ENCODE measurements around the gene RNU2-63P. TPM values are rescaled to one million over a fixed set of nuclear protein-coding genes. Genes with fewer than 3 reads are reported as not detected.

Gene RNU2-63P
- total RNA-seq, 2 donors from 2014 or later = 12.2 to 19.8 TPM

DNA sequence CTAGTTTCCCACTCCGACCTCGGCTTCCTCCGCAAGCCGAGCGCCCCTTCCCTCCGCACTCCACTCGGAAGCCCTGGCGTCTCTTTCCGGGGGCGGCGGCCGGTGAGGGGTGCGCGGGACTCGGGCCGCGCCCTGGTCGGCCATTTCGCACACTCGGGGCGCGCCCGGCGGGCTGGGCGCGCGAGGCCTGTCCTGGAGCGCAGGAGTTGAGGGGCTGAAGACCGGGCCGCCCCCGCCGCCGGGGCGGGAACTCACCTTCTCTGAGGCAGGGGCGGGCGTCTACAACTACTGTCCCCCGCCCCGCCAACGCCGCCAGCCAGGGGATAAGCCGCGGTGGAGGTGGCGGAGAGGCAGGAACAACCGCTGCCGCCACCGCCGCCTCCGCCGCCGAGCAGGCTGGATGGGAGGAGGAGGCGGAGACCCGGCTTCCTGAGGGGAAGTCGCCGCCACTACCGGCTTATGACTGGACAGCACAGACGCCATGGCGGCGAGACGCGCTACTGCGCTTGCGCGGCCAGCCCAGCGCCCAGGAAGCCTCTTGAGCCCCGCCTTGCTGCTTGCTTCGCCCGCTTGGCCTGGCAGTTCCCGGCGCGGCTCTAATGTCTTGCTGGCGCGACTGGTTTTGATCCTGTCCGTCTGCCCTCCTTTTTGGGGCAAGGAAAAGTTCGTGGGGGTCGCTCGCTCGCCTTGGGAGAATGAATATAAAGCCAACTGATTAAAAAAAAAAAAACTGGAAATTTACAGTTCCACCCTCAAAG, 39.2 kb upstream of the RNU2-63P start, which contains the start of gene KRCC1:
TSS of gene KRCC1 (minus strand) at position 413 of the 758 bp plus-strand sequence. CDS start 27,220 bp downstream, outside the sequence.
- Mint-ChIP-seq H3K27ac (peak within 1 kb of the TSS; percentile 95), H3K27me3 (ENCODE audit: insufficient read depth) (peaks cover 2% of the 10 kb centered on the region), H3K9me3 (no peaks in the 10 kb centered on the region), H3K36me3 (ENCODE audit: low read depth) (peaks cover 3% of the 10 kb centered on the region), H3K4me3 (peak within 1 kb of the TSS; percentile 96), H3K4me1 (peaks cover 18% of the 10 kb centered on the region)
- 0% methylated on average over 28 to 77 of the region's 77 CpGs for WGBS, 2 experiments (ENCODE audit: insufficient coverage in 1 of 2, insufficient read length in 1 of 2)
- Histone ChIP-seq H3K27me3 (ENCODE audit: control insufficient read depth, insufficient read depth, low read length, poor library complexity, severe bottlenecking) (no peaks in the 10 kb centered on the region), H3K27ac (ENCODE audit: low read depth, low read length) (peak within 1 kb of the TSS; percentile 83), H3K9me3 (ENCODE audit: control insufficient read depth, low read length) (no peaks in the 10 kb centered on the region), H3K36me3 (ENCODE audit: control insufficient read depth, insufficient read depth, low read length) (peaks cover 11% of the 10 kb centered on the region), H3K4me1 (ENCODE audit: control insufficient read depth, insufficient read depth, low read length) (peaks cover 3% of the 10 kb centered on the region), H3K9ac (ENCODE audit: extremely low read depth, low read length, poor library complexity, severe bottlenecking) (peak within 1 kb of the TSS; percentile 76), H3K4me3 (ENCODE audit: low read length) (peak within 1 kb of the TSS; percentile 95)
- TF ChIP-seq, protein P1, sequence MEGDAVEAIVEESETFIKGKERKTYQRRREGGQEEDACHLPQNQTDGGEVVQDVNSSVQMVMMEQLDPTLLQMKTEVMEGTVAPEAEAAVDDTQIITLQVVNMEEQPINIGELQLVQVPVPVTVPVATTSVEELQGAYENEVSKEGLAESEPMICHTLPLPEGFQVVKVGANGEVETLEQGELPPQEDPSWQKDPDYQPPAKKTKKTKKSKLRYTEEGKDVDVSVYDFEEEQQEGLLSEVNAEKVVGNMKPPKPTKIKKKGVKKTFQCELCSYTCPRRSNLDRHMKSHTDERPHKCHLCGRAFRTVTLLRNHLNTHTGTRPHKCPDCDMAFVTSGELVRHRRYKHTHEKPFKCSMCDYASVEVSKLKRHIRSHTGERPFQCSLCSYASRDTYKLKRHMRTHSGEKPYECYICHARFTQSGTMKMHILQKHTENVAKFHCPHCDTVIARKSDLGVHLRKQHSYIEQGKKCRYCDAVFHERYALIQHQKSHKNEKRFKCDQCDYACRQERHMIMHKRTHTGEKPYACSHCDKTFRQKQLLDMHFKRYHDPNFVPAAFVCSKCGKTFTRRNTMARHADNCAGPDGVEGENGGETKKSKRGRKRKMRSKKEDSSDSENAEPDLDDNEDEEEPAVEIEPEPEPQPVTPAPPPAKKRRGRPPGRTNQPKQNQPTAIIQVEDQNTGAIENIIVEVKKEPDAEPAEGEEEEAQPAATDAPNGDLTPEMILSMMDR (conservative IDR thresholded peaks at IDR 0.05) = no peak
- peak; percentile 97 for DNase-seq

GRCh38 chr2:88054782-88055370, 38.5 kb upstream of the RNU2-63P start:
- Histone ChIP-seq H3K27me3 (ENCODE audit: control insufficient read depth, insufficient read depth, low read length, poor library complexity, severe bottlenecking) (no peaks in the 10 kb centered on the region), H3K27ac (ENCODE audit: low read depth, low read length) (no peak overlapping the region), H3K9ac (ENCODE audit: extremely low read depth, low read length, poor library complexity, severe bottlenecking) (peak overlapping the region; percentile 76), H3K4me3 (ENCODE audit: low read length) (peak overlapping the region; percentile 95), H3K9me3 (ENCODE audit: control insufficient read depth, low read length) (no peaks in the 10 kb centered on the region), H3K4me1 (ENCODE audit: control insufficient read depth, insufficient read depth, low read length) (peaks cover 3% of the 10 kb centered on the region), H3K36me3 (ENCODE audit: control insufficient read depth, insufficient read depth, low read length) (peaks cover 11% of the 10 kb centered on the region)
- Mint-ChIP-seq H3K4me1 (peaks cover 17% of the 10 kb centered on the region), H3K4me3 (peak overlapping the region; percentile 96), H3K36me3 (ENCODE audit: low read depth) (peaks cover 3% of the 10 kb centered on the region), H3K27ac (peak overlapping the region; percentile 95), H3K9me3 (no peaks in the 10 kb centered on the region), H3K27me3 (ENCODE audit: insufficient read depth) (peaks cover 2% of the 10 kb centered on the region)
- WGBS, 2 experiments (ENCODE audit: insufficient coverage in 1 of 2, insufficient read length in 1 of 2) = 3 to 30% methylated on average over 11 to 25 of the region's 25 CpGs
- TF ChIP-seq, protein P1 (conservative IDR thresholded peaks at IDR 0.05) = no peak
- DNase-seq = no peak

- no peak for DNase-seq
- Mint-ChIP-seq H3K9me3 (no peaks in the 10 kb centered on the region), H3K36me3 (ENCODE audit: low read depth) (peaks cover 3% of the 10 kb centered on the region), H3K4me3 (peak overlapping the region; percentile 96), H3K4me1 (peaks cover 17% of the 10 kb centered on the region), H3K27me3 (ENCODE audit: insufficient read depth) (peaks cover 2% of the 10 kb centered on the region), H3K27ac (peak overlapping the region; percentile 95)
- peak overlapping the region; percentile 95 for H3K4me3 ChIP-seq (ENCODE audit: low read length)
- peak overlapping the region; percentile 76 for H3K9ac ChIP-seq (ENCODE audit: extremely low read depth, low read length, poor library complexity, severe bottlenecking)
- 71 to 72% methylated on average over 7 to 10 of the region's 10 CpGs for WGBS, 2 experiments (ENCODE audit: insufficient coverage in 1 of 2, insufficient read length in 1 of 2)
- TF ChIP-seq, protein P1 (conservative IDR thresholded peaks at IDR 0.05) = no peak
- H3K27ac ChIP-seq (ENCODE audit: low read depth, low read length) = no peak overlapping the region
- H3K4me1 ChIP-seq (ENCODE audit: control insufficient read depth, insufficient read depth, low read length) = peaks cover 3% of the 10 kb centered on the region
- peaks cover 11% of the 10 kb centered on the region for H3K36me3 ChIP-seq (ENCODE audit: control insufficient read depth, insufficient read depth, low read length)
- H3K9me3 ChIP-seq (ENCODE audit: control insufficient read depth, low read length) = no peaks in the 10 kb centered on the region
- no peaks in the 10 kb centered on the region for H3K27me3 ChIP-seq (ENCODE audit: control insufficient read depth, insufficient read depth, low read length, poor library complexity, severe bottlenecking)
These were observed 37.8 kb upstream of the RNU2-63P start for GRCh38 chr2:88053934-88054781.
